ENCODE measurements around the gene ARHGAP4.

The ARHGAP4 gene

GRCh38 chrX:153945956-153946943, 20.2 kb upstream of the ARHGAP4 start:
- no peak for DNase-seq (ENCODE audit: low read depth in 2 of 3, low spot score in 1 of 3)

DNA sequence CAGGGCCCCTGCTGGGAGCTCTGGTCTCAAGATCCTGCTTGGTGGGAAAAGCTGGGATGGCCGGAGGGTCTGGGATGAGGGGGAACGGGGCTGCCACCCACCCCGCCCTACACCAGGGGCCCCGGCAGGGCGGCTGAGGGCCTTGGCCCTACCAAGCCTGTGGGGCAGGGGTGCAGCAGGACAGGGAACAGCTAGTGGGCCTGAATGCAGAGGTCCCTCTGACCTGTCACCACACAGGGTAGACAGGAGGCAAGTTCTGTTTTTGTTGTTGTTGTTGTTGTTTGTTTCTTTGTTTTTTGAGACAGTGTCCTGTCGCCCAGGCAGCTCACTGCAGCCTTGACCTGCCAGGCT, 18.7 kb upstream of the ARHGAP4 start:
- no peak for DNase-seq (ENCODE audit: low read depth in 2 of 3, low spot score in 1 of 3)

- peak in 1 of 3 donors; percentile 30 for DNase-seq (ENCODE audit: low read depth in 2 of 3, low spot score in 1 of 3)
Observed at GRCh38 chrX:153944140-153944799, 18.2 kb upstream of the ARHGAP4 start, which contains the start of gene RENBP. TSS of gene RENBP (minus strand) at chrX:153944643. CDS start at chrX:153944610, 33 bp downstream.

- no peak for DNase-seq (ENCODE audit: low read depth in 2 of 3, low spot score in 1 of 3)
Observed at GRCh38 chrX:153941336-153942252, 15.5 kb upstream of the ARHGAP4 start.

DNA sequence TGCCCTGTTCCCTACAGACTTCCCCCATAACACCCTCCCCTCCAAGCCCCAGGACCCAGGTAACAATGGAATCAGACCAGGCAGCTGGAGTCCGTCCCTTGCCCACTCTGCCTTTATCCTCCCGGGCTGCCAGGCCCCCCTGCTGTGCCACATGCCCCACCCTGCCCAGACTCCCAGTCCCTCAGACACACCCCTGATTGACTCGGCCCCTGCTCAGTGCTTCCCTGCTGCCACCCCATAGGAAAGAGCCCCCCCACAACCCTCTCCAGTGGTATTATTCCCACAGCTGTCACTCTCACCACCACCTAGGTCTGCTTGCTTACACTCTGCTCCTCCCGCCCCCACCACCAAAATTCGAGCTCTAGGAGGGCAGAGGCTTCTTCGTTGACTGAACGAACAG, 13.5 kb upstream of the ARHGAP4 start:
- no peak for DNase-seq (ENCODE audit: low read depth in 2 of 3, low spot score in 1 of 3)

GRCh38 chrX:153938226-153938786, 12.2 kb upstream of the ARHGAP4 start:
- DNase-seq (ENCODE audit: low read depth in 2 of 3, low spot score in 1 of 3) = no peak

- no peak for DNase-seq (ENCODE audit: low read depth in 2 of 3, low spot score in 1 of 3)
Observed at GRCh38 chrX:153937056-153937455, 11.0 kb upstream of the ARHGAP4 start.

GRCh38 chrX:153935326-153935851, 9.3 kb upstream of the ARHGAP4 start:
- no peak for DNase-seq (ENCODE audit: low read depth in 2 of 3, low spot score in 1 of 3)

DNA sequence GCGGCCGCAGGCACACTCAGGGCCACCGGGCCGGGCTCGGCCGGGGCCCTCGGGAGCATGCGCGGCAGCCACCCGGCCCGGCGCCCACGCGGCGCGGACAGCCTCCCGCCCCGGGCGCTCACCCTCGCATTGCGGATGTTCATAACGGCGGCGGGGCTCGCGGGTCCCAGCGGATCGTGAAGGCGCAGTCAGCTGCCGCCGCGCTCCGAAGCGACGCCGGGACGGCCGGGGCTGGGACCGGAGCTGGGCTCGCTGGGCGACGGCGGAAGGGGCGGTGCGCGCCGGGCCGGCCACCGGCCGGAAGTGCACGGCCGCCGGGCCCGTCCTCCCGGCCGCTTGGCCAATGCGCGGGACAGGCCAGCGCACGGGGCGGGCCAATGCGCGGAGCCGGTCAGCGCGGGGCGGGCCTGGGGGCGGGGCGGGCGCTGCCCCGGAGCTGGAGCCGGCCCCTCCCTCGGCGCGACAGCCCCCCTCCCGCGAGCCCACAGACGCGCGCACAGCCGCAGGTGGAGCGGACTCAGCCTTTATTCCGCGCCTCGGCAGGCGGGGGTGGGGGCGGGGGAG, 8.8 kb upstream of the ARHGAP4 start, which contains the start of gene NAA10:
Gene NAA10, minus strand, starts transcription at position 276 of the 564 bp plus-strand sequence. Its CDS starts 133 bp downstream, at position 143.
- DNase-seq (ENCODE audit: low read depth in 2 of 3, low spot score in 1 of 3) = peak in 1 of 3 donors; percentile 66

GRCh38 chrX:153934148-153934761, 8.2 kb upstream of the ARHGAP4 start:
- no peak for DNase-seq (ENCODE audit: low read depth in 2 of 3, low spot score in 1 of 3)

GRCh38 chrX:153933748-153934147, 7.7 kb upstream of the ARHGAP4 start:
- no peak for DNase-seq (ENCODE audit: low read depth in 2 of 3, low spot score in 1 of 3)

GRCh38 chrX:153932220-153932915, 6.3 kb upstream of the ARHGAP4 start:
- no peak for DNase-seq (ENCODE audit: low read depth in 2 of 3, low spot score in 1 of 3)

DNA sequence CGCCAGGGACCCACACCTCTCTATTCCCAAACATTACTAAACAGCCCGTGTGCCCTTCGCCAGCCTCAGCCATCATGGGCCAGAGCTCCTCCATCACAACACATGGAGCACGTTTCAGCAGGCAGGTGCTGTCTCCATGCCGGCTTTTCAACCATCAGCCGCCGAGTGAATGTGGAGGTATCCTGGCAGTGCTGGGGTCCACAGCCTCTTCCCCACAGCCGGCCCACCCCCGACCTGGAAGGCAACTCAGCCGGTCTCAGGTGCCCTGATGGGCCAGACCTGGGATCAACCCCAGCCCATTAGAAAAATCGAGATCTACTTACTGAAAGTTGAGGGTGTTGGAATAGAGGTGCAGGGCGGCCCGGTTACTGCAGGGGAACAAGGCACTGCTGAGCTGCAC, 5.7 kb upstream of the ARHGAP4 start:
- DNase-seq (ENCODE audit: low read depth in 2 of 3, low spot score in 1 of 3) = no peak

- DNase-seq (ENCODE audit: low read depth in 2 of 3, low spot score in 1 of 3) = no peak
Observed at GRCh38 chrX:153931151-153931550, 5.1 kb upstream of the ARHGAP4 start.

- no peak for DNase-seq (ENCODE audit: low read depth in 2 of 3, low spot score in 1 of 3)
Observed at GRCh38 chrX:153930011-153930910, 4.2 kb upstream of the ARHGAP4 start.

DNA sequence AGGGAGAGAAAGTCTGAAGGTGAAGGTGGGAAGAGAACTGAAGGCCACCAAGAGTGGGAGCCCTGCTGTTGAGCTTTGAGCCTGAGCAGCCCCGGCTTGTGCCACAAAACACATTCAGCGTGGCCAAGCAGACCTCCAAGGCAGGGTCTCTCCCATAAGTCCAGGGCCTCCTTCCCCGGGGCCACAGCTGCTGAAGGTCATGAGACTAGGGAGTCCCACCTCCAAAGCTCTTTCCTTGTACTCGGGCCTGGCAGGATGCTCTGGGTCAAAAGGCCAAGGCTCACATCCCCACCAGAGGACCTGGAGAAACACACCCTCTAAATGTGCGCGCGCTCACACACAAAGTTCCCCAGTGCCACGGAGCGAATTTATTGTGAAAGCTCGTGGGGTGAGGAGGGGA, 3.5 kb upstream of the ARHGAP4 start:
- DNase-seq (ENCODE audit: low read depth in 2 of 3, low spot score in 1 of 3) = no peak

DNA sequence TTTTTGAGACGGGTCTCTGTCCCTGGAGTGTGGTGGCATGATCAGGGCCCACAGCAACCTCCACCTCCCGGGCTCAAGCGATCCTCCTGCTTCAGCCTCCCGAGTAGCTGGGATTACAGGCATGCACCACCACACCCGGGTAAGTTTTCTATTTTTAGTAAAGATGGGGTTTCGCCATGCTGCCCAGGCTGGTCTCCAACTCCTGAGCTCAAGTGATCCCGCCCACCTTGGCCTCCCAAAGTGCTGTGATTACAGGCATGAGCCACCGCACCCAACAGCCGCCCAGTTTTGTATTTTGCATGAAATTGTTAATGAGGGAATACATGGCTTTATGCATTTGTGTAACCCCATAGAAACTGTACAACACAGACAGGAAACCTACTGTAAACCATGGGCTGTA, 2.8 kb upstream of the ARHGAP4 start:
- no peak for DNase-seq (ENCODE audit: low read depth in 2 of 3, low spot score in 1 of 3)
